ENCODE measurements around the gene PYCR2. TPM values are rescaled to one million over a fixed set of nuclear protein-coding genes. Genes with fewer than 3 reads are reported as not detected.

PYCR2 gene
- polyA plus RNA-seq, 2 of the 4 experiments (the other 2 are of a cell fraction): 45.4 to 50.5 TPM

DNA sequence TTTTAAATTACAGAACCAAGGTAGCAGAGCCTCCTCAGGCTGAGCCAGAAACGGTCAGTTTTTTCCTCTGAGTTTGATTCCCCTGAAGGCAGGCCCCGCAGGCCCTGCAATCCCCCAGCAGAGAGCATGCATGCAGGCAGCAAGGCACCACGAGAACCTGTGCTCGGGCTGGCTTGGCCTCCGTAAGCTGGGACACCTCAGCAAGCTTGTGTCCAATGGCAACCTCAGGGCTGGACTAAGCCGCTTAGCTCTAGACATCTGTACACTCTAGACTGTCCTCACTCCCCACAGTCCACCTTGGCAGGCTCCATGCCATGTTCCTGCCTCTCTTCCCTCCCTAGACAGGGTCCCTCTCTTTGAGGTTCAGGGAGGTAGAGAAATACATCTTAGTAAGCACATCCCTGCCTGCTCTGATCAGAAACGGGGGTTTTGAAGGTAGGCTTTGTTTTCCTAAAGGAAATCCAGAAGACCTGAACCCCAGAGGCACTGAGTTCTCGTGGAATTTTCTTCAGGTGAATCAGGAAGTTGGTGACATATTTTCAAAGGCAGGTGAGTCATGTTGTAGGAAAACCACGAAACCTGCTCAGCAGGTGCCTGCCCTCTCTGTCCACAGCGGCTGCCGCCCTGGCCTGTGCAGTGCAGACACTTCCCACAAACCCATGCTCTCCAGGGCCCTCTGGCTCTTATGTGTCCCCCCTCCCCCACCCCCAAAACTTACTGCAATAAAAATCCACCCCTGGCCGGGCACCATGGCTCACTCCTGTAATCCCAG is 48.8 kb downstream of the PYCR2 start:
- POLR2A ChIA-PET: no interaction called here
- no peak overlapping the region for H3K4me2 ChIP-seq
- no peak overlapping the region for H3K4me3 ChIP-seq
- no peak overlapping the region for H3K27ac ChIP-seq
- no peak for FAIRE-seq
- no peak for DNase-seq (ENCODE audit: low read depth in 1 of 2, low spot score in 1 of 2)
- no peak for TF ChIP-seq KDM5A (IDR thresholded peaks at IDR 0.05)
- TF ChIP-seq RAD21 (conservative IDR thresholded peaks at IDR 0.05 in 1 of 2, IDR thresholded peaks at IDR 0.05 in 1 of 2): no peak
- TF ChIP-seq JUNB (IDR thresholded peaks at IDR 0.05): no peak
- TF ChIP-seq, protein P1, sequence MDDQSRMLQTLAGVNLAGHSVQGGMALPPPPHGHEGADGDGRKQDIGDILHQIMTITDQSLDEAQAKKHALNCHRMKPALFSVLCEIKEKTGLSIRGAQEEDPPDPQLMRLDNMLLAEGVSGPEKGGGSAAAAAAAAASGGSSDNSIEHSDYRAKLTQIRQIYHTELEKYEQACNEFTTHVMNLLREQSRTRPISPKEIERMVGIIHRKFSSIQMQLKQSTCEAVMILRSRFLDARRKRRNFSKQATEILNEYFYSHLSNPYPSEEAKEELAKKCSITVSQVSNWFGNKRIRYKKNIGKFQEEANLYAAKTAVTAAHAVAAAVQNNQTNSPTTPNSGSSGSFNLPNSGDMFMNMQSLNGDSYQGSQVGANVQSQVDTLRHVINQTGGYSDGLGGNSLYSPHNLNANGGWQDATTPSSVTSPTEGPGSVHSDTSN (IDR thresholded peaks at IDR 0.05): no peak
- TF ChIP-seq HEYL (CRISPR knock-in tag; IDR thresholded peaks at IDR 0.05): no peak
- no peak for TF ChIP-seq BHLHE40 (IDR thresholded peaks at IDR 0.05; ENCODE audit: low read depth, low read length)
- TF ChIP-seq CEBPB (IDR thresholded peaks at IDR 0.05): no peak
- no peak for TF ChIP-seq JUN (IDR thresholded peaks at IDR 0.05)
- TF ChIP-seq, protein P2, sequence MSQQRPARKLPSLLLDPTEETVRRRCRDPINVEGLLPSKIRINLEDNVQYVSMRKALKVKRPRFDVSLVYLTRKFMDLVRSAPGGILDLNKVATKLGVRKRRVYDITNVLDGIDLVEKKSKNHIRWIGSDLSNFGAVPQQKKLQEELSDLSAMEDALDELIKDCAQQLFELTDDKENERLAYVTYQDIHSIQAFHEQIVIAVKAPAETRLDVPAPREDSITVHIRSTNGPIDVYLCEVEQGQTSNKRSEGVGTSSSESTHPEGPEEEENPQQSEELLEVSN (IDR thresholded peaks at IDR 0.05; ENCODE audit: borderline replicate concordance, low read depth): no peak
- TF ChIP-seq SREBF2 (IDR thresholded peaks at IDR 0.05): no peak
- no peak for TF ChIP-seq EHMT2 (IDR thresholded peaks at IDR 0.05; ENCODE audit: low read depth)
- TF ChIP-seq HDAC2 (IDR thresholded peaks at IDR 0.05): no peak
- TF ChIP-seq POLR2A (IDR thresholded peaks at IDR 0.05; ENCODE audit: low read length): no peak
- TF ChIP-seq MYC (IDR thresholded peaks at IDR 0.05; ENCODE audit: borderline replicate concordance, low read length): no peak
- TF ChIP-seq RNF2 (IDR thresholded peaks at IDR 0.05; ENCODE audit: borderline replicate concordance, low read depth): no peak
- TF ChIP-seq, protein P3, sequence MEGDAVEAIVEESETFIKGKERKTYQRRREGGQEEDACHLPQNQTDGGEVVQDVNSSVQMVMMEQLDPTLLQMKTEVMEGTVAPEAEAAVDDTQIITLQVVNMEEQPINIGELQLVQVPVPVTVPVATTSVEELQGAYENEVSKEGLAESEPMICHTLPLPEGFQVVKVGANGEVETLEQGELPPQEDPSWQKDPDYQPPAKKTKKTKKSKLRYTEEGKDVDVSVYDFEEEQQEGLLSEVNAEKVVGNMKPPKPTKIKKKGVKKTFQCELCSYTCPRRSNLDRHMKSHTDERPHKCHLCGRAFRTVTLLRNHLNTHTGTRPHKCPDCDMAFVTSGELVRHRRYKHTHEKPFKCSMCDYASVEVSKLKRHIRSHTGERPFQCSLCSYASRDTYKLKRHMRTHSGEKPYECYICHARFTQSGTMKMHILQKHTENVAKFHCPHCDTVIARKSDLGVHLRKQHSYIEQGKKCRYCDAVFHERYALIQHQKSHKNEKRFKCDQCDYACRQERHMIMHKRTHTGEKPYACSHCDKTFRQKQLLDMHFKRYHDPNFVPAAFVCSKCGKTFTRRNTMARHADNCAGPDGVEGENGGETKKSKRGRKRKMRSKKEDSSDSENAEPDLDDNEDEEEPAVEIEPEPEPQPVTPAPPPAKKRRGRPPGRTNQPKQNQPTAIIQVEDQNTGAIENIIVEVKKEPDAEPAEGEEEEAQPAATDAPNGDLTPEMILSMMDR (IDR thresholded peaks at IDR 0.05): no peak
- TF ChIP-seq POLR2AphosphoS2 (conservative IDR thresholded peaks at IDR 0.05; ENCODE audit: low read length): no peak
- TF ChIP-seq PHF8 (IDR thresholded peaks at IDR 0.05; ENCODE audit: borderline replicate concordance, low read depth): no peak
- H3K9me3 ChIP-seq: no peaks in the 10 kb centered on the region
- CTCF ChIA-PET: interaction anchor here (0.6 to 19.4 kb wide), 2 partner anchors 32 to 99 kb away, joined by 3 to 207 read pairs; no protein-coding TSS in a partner anchor
- WGBS (ENCODE audit: missing lambda C conversion rate): 64% methylated on average over 9 of the region's 12 CpGs
- H3K4me1 ChIP-seq: peaks cover 36% of the 10 kb centered on the region
- no peak for ATAC-seq

DNA sequence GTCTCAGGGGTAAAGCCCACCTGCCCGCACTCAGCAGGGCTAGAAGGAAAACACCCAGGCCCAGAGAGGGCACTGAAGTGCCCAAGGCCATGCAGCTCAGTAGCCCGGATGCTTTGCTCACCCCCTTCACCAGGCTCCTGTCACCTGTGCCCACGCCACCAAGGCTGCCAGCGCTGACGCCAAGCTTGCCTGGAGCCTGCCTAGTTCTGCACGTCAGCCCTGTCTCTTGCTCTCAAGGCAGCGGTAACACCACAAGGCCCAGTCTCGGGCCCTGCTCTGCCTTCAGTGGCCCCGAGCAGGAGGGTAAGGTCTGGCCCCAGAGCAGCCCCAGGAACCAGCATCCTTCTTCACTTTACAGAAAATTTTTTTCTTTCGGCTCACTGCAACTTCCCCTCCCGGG is 49.6 kb downstream of the PYCR2 start:
- ChIA-PET POLR2A (no interaction called here), CTCF (interaction anchor here (0.6 to 19.4 kb wide), 6 partner anchors 32 to 400 kb away, joined by 3 to 207 read pairs (median 3); no protein-coding TSS in a partner anchor)
- no peak for DNase-seq (ENCODE audit: low read depth in 1 of 2, low spot score in 1 of 2)
- peaks cover 36% of the 10 kb centered on the region for H3K4me1 ChIP-seq
- no peak overlapping the region for H3K4me3 ChIP-seq
- no peak for TF ChIP-seq HOXB13 (CRISPR knock-in tag; IDR thresholded peaks at IDR 0.05; ENCODE audit: low read depth)
- TF ChIP-seq, protein P4, sequence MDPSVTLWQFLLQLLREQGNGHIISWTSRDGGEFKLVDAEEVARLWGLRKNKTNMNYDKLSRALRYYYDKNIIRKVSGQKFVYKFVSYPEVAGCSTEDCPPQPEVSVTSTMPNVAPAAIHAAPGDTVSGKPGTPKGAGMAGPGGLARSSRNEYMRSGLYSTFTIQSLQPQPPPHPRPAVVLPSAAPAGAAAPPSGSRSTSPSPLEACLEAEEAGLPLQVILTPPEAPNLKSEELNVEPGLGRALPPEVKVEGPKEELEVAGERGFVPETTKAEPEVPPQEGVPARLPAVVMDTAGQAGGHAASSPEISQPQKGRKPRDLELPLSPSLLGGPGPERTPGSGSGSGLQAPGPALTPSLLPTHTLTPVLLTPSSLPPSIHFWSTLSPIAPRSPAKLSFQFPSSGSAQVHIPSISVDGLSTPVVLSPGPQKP (IDR thresholded peaks at IDR 0.05; ENCODE audit: low read depth, low read length): no peak
- no peak for TF ChIP-seq MAZ (IDR thresholded peaks at IDR 0.05; ENCODE audit: borderline replicate concordance, low read depth, low read length)
- no peak for TF ChIP-seq MAFK (IDR thresholded peaks at IDR 0.05; ENCODE audit: partially characterized antibody)
- 92% methylated on average over 11 of the region's 11 CpGs for WGBS (ENCODE audit: missing lambda C conversion rate)
- no peaks in the 10 kb centered on the region for H3K9me3 ChIP-seq
- H3K4me2 ChIP-seq: no peak overlapping the region
- no peak overlapping the region for H3K27ac ChIP-seq
- ATAC-seq: no peak
- no peak for FAIRE-seq

All from A549 (cell line).